SJCRH30 (cell line): ENCODE data around the gene ZNF146. TPM values are rescaled to one million over a fixed set of nuclear protein-coding genes. Genes with fewer than 3 reads are reported as not detected.
"Not testable (repeated sequence)": the region's sequence is repeated elsewhere in the genome, so short reads cannot be mapped to it uniquely, and the experiment has no call there.

Experiments
- DNase-seq, 2 experiments: peaks; one replicate each; pipeline ENCODE4 v3.0.0-alpha.2; 2015 to 2020
- H3K27ac ChIP-seq: fragments of 250-450 bp; sonication (Bioruptor Pico); 2 replicates; pipeline ENCODE4 v1.5.1; 2020; ENCODE audit warnings: mild to moderate bottlenecking, moderate library complexity
- H3K27me3 ChIP-seq: fragments of 250-450 bp; sonication (Bioruptor Pico); 2 replicates; pipeline ENCODE4 v1.5.1; 2020; ENCODE audit warnings: mild to moderate bottlenecking, moderate library complexity
- H3K36me3 ChIP-seq: fragments of 250-450 bp; sonication (Bioruptor Pico); 2 replicates; pipeline ENCODE4 v1.5.1; 2020; ENCODE audit warnings: mild to moderate bottlenecking, moderate library complexity
- H3K4me1 ChIP-seq: fragments of 250-450 bp; sonication (Bioruptor Pico); 2 replicates; pipeline ENCODE4 v1.5.1; 2020; ENCODE audit warnings: mild to moderate bottlenecking, moderate library complexity
- H3K4me3 ChIP-seq: fragments of 250-450 bp; sonication (Bioruptor Pico); 2 replicates; pipeline ENCODE4 v1.5.1; 2020; ENCODE audit warnings: mild to moderate bottlenecking, moderate library complexity
- H3K9me3 ChIP-seq: fragments of 250-450 bp; sonication (Bioruptor Pico); replicated peaks from 2 replicates; pipeline ENCODE4 v1.5.1; 2020; ENCODE audit warnings: mild to moderate bottlenecking, moderate library complexity
- total RNA-seq: library from RNA; depleted of rRNA; stranded (reverse); fragments of >200 nt; shearing (Covaris generic); gene quantifications from 2 replicates; pipeline ENCODE4 v1.2.3, GENCODE V29; 2014; rRNA removed

The ZNF146 gene
- total RNA-seq = 182 and 210 TPM in 2 replicates

GRCh38 chr19:36214386-36215275 lies at the start of gene ZNF146, which contains the start of gene ZNF565:
TSS of gene ZNF146 (plus strand) at chr19:36215106. CDS start at chr19:36236441, 21,335 bp downstream.
TSS of gene ZNF565 (minus strand) at chr19:36214665. CDS start at chr19:36201985, 12,680 bp downstream.
- H3K9me3 ChIP-seq = peaks cover 11% of the 10 kb centered on the region
- DNase-seq = peak; percentile 99

GRCh38 chr19:36169084-36169760 lies 45.7 kb upstream of the ZNF146 start:
- no peaks in the 10 kb centered on the region for H3K9me3 ChIP-seq
- H3K36me3 ChIP-seq = no peaks in the 10 kb centered on the region
- H3K4me1 ChIP-seq = peaks cover 25% of the 10 kb centered on the region
- no peak overlapping the region for H3K4me3 ChIP-seq
- peak; percentile 94 to 96 for DNase-seq
- no peaks in the 10 kb centered on the region for H3K27me3 ChIP-seq
- peak overlapping the region; percentile 67 for H3K27ac ChIP-seq

More at GRCh38 chr19:36214386-36215275, at the start of gene ZNF146, which contains the start of gene ZNF565:
- Histone ChIP-seq H3K27ac (peak within 1 kb of the TSS; percentile 91), H3K36me3 (peaks cover 34% of the 10 kb centered on the region), H3K4me1 (no peaks in the 10 kb centered on the region), H3K27me3 (no peaks in the 10 kb centered on the region), H3K4me3 (peak within 1 kb of the TSS; percentile 84)

- no peak overlapping the region for H3K4me3 ChIP-seq
- H3K27ac ChIP-seq = no peak overlapping the region
- H3K9me3 ChIP-seq = no peaks in the 10 kb centered on the region
- peaks cover 21% of the 10 kb centered on the region for H3K4me1 ChIP-seq
- no peaks in the 10 kb centered on the region for H3K36me3 ChIP-seq
- no peak for DNase-seq
- no peaks in the 10 kb centered on the region for H3K27me3 ChIP-seq
Measured at GRCh38 chr19:36172852-36173251, 42.1 kb upstream of the ZNF146 start.

- not testable (repeated sequence) for DNase-seq, H3K9me3 ChIP-seq, H3K4me3 ChIP-seq, H3K27me3 ChIP-seq, H3K36me3 ChIP-seq, H3K27ac ChIP-seq
- peaks cover 11% of the 10 kb centered on the region; the same call in 1 of the 2 replicates for H3K4me1 ChIP-seq
Measured at GRCh38 chr19:36173846-36174245, 41.1 kb upstream of the ZNF146 start.

GRCh38 chr19:36179077-36179476 lies 35.8 kb upstream of the ZNF146 start:
- not testable (repeated sequence) for H3K9me3 ChIP-seq, H3K27ac ChIP-seq

GRCh38 chr19:36182612-36183244 lies 32.2 kb upstream of the ZNF146 start:
- Histone ChIP-seq H3K9me3 (peaks cover 5% of the 10 kb centered on the region), H3K36me3 (peaks cover 22% of the 10 kb centered on the region), H3K4me1 (no peaks in the 10 kb centered on the region), H3K4me3 (no peak overlapping the region), H3K27ac (no peak overlapping the region), H3K27me3 (no peaks in the 10 kb centered on the region)
- no peak for DNase-seq

More at GRCh38 chr19:36179077-36179476, 35.8 kb upstream of the ZNF146 start:
- not testable (repeated sequence) for H3K4me3 ChIP-seq, DNase-seq, H3K27me3 ChIP-seq, H3K4me1 ChIP-seq
- H3K36me3 ChIP-seq = peaks cover 20% of the 10 kb centered on the region

- no peak overlapping the region for H3K27ac ChIP-seq
- H3K36me3 ChIP-seq = peaks cover 22% of the 10 kb centered on the region
- H3K27me3 ChIP-seq = no peaks in the 10 kb centered on the region
- DNase-seq = no peak
- no peak overlapping the region for H3K4me3 ChIP-seq
- no peaks in the 10 kb centered on the region for H3K4me1 ChIP-seq
- H3K9me3 ChIP-seq = peaks cover 5% of the 10 kb centered on the region
Measured at GRCh38 chr19:36183245-36183628, 31.7 kb upstream of the ZNF146 start.

- H3K36me3 ChIP-seq = peaks cover 26% of the 10 kb centered on the region
- not testable (repeated sequence) for H3K4me1 ChIP-seq, H3K4me3 ChIP-seq, DNase-seq, H3K9me3 ChIP-seq, H3K27me3 ChIP-seq, H3K27ac ChIP-seq
Measured at GRCh38 chr19:36186722-36187121, 28.2 kb upstream of the ZNF146 start.

GRCh38 chr19:36196249-36196648 lies 18.7 kb upstream of the ZNF146 start:
- Histone ChIP-seq H3K4me3 (no peak overlapping the region), H3K4me1 (no peaks in the 10 kb centered on the region), H3K27ac (peak overlapping the region; percentile 20; the same call in 1 of the 2 replicates), H3K27me3 (no peaks in the 10 kb centered on the region), H3K9me3 (peaks cover 5% of the 10 kb centered on the region; the same call in 1 of the 2 replicates), H3K36me3 (peaks cover 17% of the 10 kb centered on the region)
- no peak for DNase-seq

- peaks cover 5% of the 10 kb centered on the region; the same call in 1 of the 2 replicates for H3K9me3 ChIP-seq
- H3K27me3 ChIP-seq = no peaks in the 10 kb centered on the region
- peaks cover 11% of the 10 kb centered on the region for H3K36me3 ChIP-seq
- H3K4me1 ChIP-seq = no peaks in the 10 kb centered on the region
- no peak overlapping the region for H3K27ac ChIP-seq
- no peak overlapping the region for H3K4me3 ChIP-seq
- DNase-seq = no peak
Measured at GRCh38 chr19:36198119-36198518, 16.8 kb upstream of the ZNF146 start.

GRCh38 chr19:36201684-36202083 lies 13.2 kb upstream of the ZNF146 start:
- Histone ChIP-seq H3K36me3 (peaks cover 7% of the 10 kb centered on the region), H3K4me3 (no peak overlapping the region), H3K27ac (no peak overlapping the region), H3K27me3 (no peaks in the 10 kb centered on the region), H3K9me3 (no peaks in the 10 kb centered on the region), H3K4me1 (no peaks in the 10 kb centered on the region)
- no peak for DNase-seq

GRCh38 chr19:36203293-36203692 lies 11.6 kb upstream of the ZNF146 start:
- H3K4me3 ChIP-seq = no peak overlapping the region
- peaks cover 7% of the 10 kb centered on the region for H3K36me3 ChIP-seq
- H3K4me1 ChIP-seq = no peaks in the 10 kb centered on the region
- no peak for DNase-seq
- H3K27ac ChIP-seq = no peak overlapping the region
- H3K27me3 ChIP-seq = no peaks in the 10 kb centered on the region
- no peaks in the 10 kb centered on the region; the same call in 1 of the 2 replicates for H3K9me3 ChIP-seq

- Histone ChIP-seq H3K4me1 (no peaks in the 10 kb centered on the region), H3K36me3 (peaks cover 2% of the 10 kb centered on the region; the same call in 1 of the 2 replicates), H3K27ac (no peak overlapping the region), H3K4me3 (no peak overlapping the region), H3K27me3 (no peaks in the 10 kb centered on the region), H3K9me3 (no peaks in the 10 kb centered on the region; the same call in 1 of the 2 replicates)
- no peak for DNase-seq
Measured at GRCh38 chr19:36207605-36208252, 7.2 kb upstream of the ZNF146 start.

- no peaks in the 10 kb centered on the region for H3K36me3 ChIP-seq
- no peaks in the 10 kb centered on the region for H3K4me1 ChIP-seq
- no peak for DNase-seq
- H3K27ac ChIP-seq = no peak overlapping the region
- no peaks in the 10 kb centered on the region; the same call in 1 of the 2 replicates for H3K9me3 ChIP-seq
- no peaks in the 10 kb centered on the region for H3K27me3 ChIP-seq
- H3K4me3 ChIP-seq = no peak overlapping the region
Measured at GRCh38 chr19:36209372-36209771, 5.5 kb upstream of the ZNF146 start.
